ENCODE measurements around the gene PPFIA3.
"Not testable (repeated sequence)": the region's sequence is repeated elsewhere in the genome, so short reads cannot be mapped to it uniquely, and the experiment has no call there.

Gene PPFIA3

DNA sequence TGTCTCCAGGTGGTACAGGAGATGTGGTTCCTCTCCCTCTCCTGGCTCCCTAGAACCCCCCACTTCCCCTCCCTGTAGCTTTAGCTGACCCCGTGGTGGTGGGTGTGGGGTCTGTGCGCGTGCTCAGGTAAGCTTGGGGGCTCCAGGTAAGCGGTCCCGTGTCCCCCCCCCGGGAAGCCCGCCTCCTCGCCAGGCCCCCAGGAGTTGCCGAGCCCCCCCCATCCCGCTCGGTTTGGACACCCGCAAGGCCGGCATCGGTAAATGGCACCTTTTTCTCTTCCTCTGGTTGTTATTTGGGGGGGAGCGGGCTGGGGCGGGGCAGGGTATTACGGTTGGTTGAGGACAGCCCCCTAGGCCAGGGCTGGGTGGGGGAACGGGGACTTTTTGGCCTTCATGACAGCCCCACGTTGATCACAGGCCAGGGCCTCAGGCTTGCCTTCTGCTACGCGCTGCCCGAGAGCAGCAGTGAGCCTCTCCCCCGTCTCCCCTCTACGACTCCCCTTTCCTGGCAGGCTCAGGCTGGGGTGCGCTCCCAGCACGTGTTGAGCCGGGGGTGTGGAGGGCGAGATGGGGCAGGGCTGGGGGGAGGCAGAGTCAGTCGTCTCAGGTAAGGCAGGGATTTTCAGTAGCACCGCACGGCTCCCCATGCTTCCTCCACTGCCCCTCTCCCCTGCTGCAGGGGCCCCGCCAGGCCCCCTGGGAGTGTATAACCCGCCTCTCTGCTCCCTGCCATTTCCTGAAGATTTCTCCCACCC lies 15.8 kb upstream of the PPFIA3 start:
- DNase-seq = no peak

DNA sequence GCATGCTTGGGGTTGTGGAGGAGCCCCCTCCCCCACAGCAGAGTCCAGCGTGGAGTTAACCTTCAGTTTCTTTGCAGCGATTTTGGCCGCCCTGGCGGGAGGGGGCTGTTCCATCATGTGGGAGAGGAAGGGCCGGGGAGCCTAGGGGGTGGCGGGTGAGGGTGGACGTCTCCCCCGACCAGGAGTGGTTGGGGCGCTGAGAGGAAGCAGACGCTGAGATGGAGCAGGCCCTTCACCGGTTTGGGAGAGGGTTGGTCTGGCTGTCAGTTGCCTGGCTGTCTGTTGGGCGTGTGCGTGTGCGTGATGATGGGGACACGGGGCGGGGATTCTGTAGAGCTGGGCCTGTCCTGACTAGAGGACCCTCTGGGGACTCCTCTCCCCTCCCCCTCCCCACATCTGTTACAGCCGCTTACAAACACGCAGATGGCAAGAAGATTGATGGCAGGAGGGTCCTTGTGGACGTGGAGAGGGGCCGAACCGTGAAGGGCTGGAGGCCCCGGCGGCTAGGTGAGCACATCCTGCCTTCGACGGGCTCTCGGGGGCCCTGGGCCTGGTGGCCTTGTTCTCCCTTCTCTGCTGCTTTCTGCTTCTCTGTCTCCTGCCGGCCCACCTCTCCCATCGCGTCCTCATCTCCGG lies 15.0 kb upstream of the PPFIA3 start:
- no peak for DNase-seq

DNA sequence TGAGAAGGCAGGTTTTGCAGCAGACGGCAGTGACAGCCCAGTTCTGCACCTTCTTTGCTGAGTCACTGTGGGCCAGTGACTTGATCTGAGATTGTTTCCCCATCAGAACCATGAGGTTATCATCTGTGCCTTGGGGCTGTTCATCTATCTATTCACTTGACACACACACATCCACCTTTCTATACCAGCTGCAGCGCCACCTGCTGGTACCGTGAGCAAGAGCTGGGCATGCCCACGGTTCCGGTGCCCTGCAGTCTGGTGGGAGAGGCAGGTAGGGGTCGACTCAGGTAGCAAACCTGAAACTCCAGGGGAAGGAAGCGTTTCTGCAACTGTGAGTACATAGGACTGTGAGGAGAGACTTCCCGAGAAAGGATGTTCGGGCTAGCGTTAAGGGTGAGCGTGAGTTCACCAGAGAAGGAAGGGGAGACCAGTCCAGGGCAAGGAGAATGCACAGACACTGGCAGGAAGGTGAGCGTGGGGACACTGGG lies 12.7 kb upstream of the PPFIA3 start:
- peak; percentile 64 to 75 for DNase-seq

DNA sequence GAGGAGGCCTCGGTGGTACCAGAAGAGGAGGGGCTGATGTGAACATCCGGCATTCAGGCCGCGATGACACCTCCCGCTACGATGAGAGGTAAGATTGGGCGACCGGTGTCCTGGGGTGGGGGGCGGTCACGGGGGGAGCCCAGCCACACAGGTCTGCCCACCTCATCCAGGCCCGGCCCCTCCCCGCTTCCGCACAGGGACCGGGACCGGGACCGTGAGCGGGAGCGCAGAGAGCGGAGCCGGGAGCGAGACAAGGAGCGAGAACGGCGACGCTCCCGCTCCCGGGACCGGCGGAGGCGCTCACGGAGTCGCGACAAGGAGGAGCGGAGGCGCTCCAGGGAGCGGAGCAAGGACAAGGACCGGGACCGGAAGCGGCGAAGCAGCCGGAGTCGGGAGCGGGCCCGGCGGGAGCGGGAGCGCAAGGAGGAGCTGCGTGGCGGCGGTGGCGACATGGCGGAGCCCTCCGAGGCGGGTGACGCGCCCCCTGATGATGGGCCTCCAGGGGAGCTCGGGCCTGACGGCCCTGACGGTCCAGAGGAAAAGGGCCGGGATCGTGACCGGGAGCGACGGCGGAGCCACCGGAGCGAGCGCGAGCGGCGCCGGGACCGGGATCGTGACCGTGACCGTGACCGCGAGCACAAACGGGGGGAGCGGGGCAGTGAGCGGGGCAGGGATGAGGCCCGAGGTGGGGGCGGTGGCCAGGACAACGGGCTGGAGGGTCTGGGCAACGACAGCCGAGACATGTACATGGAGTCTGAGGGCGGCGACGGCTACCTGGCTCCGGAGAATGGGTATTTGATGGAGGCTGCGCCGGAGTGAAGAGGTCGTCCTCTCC lies 11.5 kb upstream of the PPFIA3 start:
- no peak for DNase-seq

DNA sequence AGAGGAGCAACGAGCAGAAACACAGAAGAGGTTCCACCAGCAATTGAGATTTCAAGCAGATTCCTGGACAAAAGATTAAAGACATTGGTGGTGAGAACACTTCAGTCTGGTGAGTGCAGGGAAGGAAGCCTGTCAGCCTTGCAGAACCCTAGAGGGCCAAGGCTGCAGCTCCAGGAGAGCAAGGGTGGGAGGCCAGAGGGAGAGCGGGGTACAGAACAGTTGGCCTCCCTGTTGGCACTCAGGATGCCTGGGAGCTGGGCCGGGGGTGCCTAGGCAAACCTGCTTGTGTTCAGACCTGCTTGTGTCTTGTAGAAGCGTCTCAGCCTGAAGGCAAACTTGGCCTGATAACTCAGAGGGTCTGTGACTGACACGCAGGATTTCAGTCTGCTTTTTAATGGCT lies 10.3 kb upstream of the PPFIA3 start:
- DNase-seq = no peak

DNA sequence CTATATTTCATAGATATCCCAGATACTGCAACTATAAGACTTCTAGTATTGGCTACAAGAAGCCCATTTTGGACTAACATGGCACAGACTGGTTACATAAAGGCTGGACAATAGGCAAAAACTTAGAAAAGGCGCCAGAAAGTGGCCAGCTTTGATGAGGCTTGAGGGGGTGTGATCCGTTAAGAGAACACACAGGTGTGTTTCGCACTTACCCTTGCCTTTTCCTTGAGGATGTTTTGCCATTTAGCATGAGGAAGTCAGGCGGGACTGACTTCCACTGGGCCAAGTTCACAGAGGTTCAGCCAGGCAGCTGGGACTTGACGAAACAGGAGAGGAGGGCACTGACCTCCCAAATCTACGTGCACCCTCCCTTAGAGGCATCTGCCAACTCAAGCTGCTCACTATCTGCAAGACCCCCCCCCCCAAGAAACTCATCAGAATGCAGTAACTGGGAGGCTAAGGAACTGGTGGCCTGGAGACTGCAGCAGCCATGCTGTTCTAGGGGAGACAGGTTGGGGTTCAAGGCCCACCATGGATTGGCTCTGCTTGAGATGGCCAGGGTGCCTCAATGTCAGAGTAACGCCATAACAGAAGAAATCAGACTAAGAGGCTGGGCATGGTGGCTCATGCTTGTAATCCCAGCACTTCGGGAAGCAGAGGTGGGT lies 9.6 kb upstream of the PPFIA3 start:
- no peak for DNase-seq

DNA sequence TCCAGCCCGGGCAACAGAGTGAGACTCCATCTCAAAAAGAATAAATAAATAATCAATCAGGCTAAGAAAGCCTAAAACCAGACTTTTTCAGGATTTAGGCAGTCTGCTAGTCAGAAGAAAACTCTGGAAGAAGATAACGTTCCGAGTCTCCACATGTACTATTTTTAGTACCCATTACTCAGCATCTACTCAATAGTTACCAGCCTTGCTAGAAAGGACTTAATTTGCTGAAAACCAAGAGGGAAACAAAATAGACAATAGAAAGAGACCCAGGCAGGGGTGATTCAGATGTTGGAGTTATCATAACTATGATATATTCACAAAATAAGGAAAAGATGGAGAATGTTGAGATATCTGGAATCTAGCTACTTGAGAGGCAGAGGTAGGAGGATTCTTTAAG lies 8.8 kb upstream of the PPFIA3 start:
- no peak for DNase-seq

DNA sequence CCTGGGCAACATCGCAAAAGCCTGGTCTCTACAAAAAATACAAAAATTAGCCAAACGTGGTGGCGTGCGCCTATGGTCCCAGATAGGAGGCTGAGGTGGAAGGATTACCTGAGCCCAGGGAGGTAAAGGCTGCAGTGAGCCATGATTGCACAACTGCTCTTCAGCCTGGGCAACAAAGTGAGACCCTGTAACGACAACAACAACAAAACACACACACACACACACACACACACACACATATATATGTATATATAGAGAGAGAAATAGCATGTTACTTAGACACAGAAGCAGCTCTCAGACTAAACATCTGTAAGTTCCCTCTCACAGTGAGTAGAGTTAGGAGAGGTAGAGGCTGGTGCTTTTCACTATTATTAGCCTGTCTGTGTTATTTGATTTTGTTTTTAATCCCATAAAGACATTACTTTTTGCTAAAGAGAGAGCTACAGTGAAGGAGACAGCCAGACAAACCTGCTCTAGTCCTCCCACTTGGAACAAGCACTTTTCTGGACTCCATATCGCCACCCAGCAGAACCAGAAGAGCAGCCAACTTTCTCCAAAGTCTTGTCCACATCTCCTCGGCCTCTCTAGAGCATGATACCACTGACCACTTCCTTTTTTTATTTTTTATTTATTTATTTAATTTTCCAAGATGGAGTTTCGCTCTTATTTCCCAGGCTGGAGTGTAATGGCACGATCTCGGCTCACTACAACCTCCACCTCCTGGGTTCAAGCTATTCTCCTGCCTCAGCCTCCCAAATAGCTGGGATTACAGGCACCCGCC lies 7.9 kb upstream of the PPFIA3 start:
- DNase-seq = no peak

DNA sequence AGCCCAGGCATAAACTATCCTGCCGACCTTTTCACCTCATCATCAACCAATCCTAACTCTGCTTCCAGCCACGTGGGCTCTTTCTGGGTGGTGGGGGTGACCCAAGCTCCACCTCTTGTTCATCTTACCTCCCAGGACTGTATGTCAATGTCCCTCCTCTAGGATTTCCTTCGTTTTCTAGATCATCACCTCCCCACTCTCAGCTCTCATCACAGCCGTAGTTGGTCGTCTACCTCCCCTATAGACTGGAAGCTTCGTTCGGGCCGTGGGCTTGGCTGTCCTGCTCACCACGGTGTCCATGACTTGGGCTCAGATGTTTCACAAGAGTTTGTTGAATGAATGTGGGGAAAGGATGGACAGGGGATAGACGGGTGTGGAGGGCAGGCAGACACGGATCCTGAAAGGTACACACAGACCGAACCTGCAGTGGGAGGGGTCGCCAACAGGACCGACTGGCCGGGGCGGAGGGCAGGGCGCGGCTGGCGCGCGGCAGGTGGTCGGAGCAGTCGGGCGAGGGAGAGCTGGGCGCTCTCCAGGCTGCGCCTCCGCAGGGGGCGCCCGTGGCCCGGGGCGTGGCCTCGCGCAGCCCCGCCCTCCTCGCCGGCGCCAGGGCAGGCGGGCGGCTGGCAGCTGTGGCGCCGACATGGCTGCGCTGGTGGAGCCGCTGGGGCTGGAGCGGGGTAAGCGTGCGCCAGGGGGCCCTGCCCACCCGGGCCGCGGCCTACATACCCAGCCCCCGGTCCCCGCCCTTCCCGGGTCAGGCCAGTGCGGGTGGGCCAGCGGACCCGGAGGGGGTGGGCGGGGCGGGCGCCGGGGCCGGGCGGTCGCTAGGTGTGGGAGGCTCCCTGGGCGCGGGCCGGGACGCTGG lies 5.3 kb upstream of the PPFIA3 start, which contains the start of gene LIN7B:
Gene LIN7B, plus strand, starts transcription at position 609 of the 868 bp plus-strand sequence. Its CDS starts 35 bp downstream, at position 644.
- peak; percentile 65 to 78 for DNase-seq

DNA sequence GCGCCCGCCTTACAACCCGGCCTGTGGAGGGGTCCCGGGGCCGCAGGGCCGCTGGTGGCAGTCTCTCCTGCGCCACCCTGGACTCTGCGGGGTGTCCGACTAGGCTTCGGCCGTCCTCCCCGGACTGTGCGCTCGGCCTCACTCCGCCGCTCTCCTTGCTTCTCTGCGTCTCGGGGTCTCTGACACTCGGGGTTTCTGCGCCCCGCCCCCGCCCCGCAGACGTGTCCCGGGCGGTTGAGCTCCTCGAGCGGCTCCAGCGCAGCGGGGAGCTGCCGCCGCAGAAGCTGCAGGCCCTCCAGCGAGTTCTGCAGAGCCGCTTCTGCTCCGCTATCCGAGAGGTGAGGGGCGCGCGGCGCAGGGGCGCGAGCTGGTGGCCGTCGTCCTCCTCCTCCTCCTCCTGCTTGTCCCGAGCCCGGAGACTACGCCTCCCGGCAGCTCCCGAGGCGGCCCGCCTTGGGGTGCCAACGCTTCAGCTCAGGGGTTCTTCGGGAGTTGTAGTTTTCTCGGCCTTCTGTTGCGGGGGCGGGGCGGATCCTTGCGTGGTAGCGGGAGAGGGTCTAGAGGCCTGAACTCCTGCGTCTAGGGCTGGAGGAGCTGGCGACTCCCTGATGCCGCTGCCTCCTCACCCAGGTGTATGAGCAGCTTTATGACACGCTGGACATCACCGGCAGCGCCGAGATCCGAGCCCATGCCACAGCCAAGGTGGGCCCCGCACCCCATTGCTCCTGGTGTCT lies 4.5 kb upstream of the PPFIA3 start:
- DNase-seq = peak; percentile 36 to 53

DNA sequence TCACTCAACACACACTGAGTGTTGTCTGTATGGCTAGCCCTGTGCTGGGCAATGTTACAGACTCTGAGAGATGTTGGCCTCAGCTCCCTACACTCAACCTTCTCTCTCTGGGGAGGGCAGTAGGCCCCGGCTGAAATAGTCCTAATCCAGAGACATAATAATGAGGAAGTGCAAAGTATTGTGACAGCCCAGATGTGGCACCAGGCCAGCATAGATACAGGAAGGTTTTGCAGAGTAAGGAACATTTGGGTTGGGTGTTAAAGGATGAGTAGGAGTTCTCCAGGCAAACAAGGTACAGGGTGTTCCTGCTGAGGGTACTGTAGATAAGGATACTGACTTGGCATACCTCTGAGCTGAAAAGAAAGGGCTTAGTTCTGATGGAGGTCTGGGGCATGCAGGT lies 2.8 kb upstream of the PPFIA3 start:
- DNase-seq = no peak

DNA sequence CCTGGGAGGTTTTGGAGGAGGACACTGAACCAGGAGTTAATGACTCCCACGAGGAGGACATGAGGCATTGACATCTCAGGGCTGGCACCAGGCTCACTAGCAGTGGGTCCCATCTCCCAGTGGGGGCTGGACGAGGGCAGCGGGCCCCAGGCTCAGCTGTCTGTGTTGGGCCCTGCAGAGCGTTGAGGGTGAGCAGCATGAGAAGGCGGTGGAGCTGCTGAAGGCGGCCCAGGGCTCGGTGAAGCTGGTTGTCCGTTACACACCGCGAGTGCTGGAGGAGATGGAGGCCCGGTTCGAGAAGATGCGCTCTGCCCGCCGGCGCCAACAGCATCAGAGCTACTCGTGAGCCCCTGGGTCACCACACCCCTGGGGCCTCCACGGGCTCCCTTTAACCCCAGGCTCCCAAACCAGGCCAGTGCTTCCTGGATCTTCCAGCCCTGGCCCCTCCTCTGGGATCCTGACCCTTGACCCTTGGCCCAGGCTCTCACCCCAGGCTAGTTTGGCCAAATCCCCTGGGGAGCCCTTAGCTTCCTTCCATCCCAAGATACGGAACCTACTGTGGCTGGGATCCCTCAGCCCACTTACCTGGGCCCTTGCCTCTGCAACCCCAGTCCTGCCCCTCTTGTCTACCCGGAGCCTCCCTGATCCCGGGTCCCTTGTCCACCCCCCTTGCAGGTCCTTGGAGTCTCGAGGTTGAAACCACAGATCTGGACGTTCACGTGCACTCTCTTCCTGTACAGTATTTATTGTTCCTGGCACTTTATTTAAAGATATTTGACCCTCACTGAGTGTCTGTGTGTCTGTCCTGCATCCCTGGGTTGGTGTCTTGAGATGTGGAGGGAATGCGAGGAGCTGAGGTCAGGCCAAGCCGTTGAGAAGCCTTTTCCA lies 1.4 kb upstream of the PPFIA3 start:
- DNase-seq = no peak

DNA sequence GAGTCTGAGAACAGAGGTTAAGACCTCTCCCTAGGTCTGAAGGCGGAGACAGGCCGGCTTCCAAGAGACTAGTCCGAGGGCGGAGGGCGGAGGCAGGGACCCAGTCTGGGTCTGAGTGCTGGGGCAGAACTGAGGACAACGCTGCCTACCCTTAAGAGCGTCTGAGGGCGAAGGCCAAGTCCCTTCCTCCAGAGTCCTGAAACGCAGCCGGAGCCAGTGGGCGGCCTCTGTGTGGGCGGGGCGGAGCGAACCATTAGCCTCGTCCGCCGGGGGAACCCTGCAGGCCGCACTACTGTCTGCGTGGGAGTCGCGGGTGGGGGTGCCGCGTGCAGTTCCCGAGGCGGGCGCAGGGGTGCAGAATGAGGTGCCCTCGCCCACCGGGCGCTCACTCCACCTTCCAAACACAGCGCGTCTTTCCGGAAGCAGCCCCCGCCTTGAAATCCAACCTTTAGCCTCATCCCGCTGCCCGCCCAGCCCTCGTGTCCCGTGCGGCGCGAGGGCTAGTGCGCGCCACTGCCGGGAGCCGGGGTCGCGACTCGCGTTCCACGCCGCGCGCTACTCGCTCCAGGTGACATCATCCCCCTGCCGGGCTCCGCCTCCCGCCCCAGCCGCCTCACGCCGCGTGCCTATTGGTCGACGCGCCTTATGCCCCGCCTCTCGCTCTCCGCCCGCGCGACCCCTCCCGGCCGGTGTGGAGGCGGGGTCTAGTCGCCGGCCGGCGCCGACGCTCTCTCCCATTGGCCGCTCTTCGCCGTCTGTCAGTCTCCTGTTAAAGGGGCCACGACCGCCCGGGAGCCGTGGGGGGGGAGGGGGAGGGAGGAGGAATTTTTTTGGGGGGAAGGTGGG lies 556 bp upstream of the PPFIA3 start, which contains the start of gene C19orf73:
Gene C19orf73, minus strand, starts transcription at position 579 of the 846 bp plus-strand sequence. Its CDS starts 121 bp downstream, at position 458.
- DNase-seq = peak; percentile 90 to 94

DNA sequence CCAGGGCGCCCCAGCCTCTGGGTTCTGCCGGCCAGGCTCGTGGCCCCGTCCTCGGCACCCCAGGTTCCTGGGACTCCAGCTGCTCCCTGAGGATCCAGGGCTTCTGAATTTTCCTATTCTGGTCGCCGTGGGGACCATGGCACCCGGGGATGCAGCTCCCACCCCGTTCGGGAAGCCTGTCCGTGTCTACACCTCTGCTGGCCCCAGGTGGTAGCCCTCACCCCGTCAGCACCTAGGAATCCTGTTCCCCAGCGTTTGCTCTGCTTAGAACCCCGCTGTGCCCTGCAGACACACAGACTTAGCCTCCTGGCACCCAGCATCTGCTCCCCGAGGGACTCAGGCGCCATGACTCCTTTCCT lies 960 bp downstream of the PPFIA3 start:
- DNase-seq = no peak

DNA sequence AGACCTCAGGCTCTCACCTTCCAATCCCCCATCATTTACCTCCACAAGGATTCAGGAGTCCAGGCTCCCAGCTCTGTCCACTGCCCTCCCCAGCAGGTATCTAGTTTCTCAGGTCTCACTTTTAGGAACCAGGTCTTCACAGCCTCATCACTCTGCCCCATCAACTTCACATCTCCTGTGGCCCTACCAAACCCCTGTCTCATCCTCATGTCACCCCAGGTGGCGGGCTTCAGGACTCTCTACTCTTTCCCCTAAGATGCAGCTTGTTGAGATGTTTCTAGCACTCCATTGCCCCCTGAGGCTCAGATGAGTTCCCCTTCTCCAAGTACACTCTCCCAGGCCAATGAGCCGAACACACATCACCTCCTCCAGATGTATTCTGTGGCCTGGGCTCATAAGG lies 1.5 kb downstream of the PPFIA3 start:
- DNase-seq = no peak

DNA sequence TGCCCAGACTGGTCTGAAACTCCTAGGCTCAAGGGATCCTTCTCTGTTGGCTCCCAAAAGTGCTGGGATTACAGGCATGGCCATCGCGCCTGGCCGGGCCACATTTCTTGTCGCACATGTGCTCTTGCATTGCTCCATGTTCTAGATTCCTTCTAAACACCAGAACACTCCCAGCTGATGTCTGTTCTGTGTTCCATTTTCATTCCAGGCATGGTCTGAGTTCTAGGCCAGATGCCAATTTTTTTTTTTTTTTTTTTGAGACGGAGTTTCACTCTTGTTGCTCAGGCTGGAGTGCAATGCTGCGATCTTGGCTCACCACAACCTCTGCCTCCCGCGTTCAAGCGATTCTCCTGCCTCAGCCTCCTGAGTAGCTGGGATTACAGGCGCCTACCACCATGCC lies 2.5 kb downstream of the PPFIA3 start:
- not testable (repeated sequence) for DNase-seq

DNA sequence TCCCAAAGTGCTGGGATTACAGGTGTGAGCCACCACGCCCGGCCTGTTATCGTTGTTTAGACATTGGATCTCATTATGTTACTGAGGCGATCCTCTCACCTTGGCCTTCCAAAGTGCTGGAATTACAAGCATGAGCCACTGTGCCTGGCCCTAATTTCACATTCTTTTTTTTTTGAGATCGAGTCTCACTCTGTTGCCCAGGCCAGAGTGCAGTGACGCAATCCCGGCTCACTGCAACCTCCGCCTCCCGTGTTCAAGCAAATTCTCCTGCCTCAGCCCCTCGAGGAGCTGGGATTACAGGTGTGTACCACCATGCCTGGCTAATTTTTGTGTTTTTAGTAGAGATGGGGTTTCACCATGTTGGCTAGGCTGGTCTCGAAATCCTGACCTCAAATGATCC lies 3.9 kb downstream of the PPFIA3 start:
- not testable (repeated sequence) for DNase-seq
